Stomach (tissue), 9 donors: ENCODE measurements around the gene LDB2. TPM values are rescaled to one million over a fixed set of nuclear protein-coding genes. Genes with fewer than 3 reads are reported as not detected.

Source experiments
- DNase-seq, 2 donors: peaks; one replicate each; pipeline versions ENCODE4 v3.0.0 to v3.0.0-alpha.2; 2013 to 2019
- H3K27ac ChIP-seq, 5 donors: fragments of 200-600 bp in 4 of 5; sonication (generic) in 4 of 5; one replicate each; pipeline ENCODE4 v1.5.1; 2013 to 2019; ENCODE audit warnings: mild to moderate bottlenecking in 1 of 5, moderate library complexity in 1 of 5
- H3K27me3 ChIP-seq, 3 donors: fragments of 200-600 bp; sonication (generic); one replicate each; pipeline ENCODE4 v1.5.1; 2017 to 2019; ENCODE audit warnings: mixed run types in 1 of 3
- H3K36me3 ChIP-seq, 4 donors: fragments of 200-600 bp; sonication (generic); 1 replicate in 3 of 4; 2 replicates in 1 of 4; pipeline ENCODE4 v1.5.1; 2016 to 2019
- H3K4me1 ChIP-seq, 4 donors: fragments of 200-600 bp; sonication (generic); one replicate each; pipeline ENCODE4 v1.5.1; 2016 to 2019
- H3K4me3 ChIP-seq, 4 donors: fragments of 200-600 bp; sonication (generic) in 3 of 4; one replicate each; pipeline ENCODE4 v1.5.1; 2016 to 2019; ENCODE audit warnings: mild to moderate bottlenecking in 1 of 4
- H3K9me3 ChIP-seq, 4 donors: fragments of 200-600 bp; sonication (generic); one replicate each; pipeline ENCODE4 v1.5.1; 2016 to 2019
- EP300 ChIP-seq: sonication (generic); formaldehyde crosslinking; IDR thresholded peaks from one replicate; pipeline ENCODE4 v1.6.1; 2017; ENCODE audit warnings: antibody characterized with exemption
- POLR2A ChIP-seq, 4 donors: fragments of 450-650 bp; IDR thresholded peaks; one replicate each; pipeline ENCODE4 v1.6.1; 2016; ENCODE audit warnings: antibody characterized with exemption in 4 of 4, control low read depth in 2 of 4, mild to moderate bottlenecking in 1 of 4, moderate library complexity in 1 of 4
- POLR2AphosphoS5 ChIP-seq, 3 donors: sonication (generic); formaldehyde crosslinking; IDR thresholded peaks; one replicate each; pipeline ENCODE4 v1.6.1; 2016; ENCODE audit warnings: antibody characterized with exemption in 3 of 3
- WGBS, 5 donors: extraction: QIAGEN DNeasy Blood & Tissue Kit in 3 of 5; methylation state at CpG; one replicate each; pipeline versions ENCODE4 v1.1.5 to v1.1.7; 2013 to 2018; 5-methylcytosine and 5-hydroxymethylcytosine counted together
- intact Hi-C: fragments of 100-400 bp; cut with DNase I; formaldehyde crosslinking; loops from one replicate; pipeline ENCODE4 v1.15.1; 2023; ENCODE audit warnings: low total_unique reads
- polyA plus RNA-seq, 3 donors: library from polyadenylated mRNA; stranded (reverse); fragments of 200-250 nt; gene quantifications; one replicate each; pipeline ENCODE4 v1.2.3, GENCODE V29; 2013
- total RNA-seq, 5 donors: library from RNA; depleted of rRNA; stranded (reverse); fragments of >200 nt; gene quantifications; one replicate each; pipeline versions ENCODE4 v1.1.0 to v1.2.3, GENCODE V29; 2014 to 2016
- TF ChIP-seq, protein P1 (sequence below), 7 experiments: fragments of 450-650 bp in 4 of 7; fragments of 200-600 bp in 3 of 7; sonication (generic) in 3 of 7; IDR thresholded peaks; one replicate each; pipeline ENCODE4 v1.5.1; 2016 to 2019; ENCODE audit warnings: antibody characterized with exemption in 7 of 7, control low read depth in 2 of 7, mild to moderate bottlenecking in 1 of 7
- donor health status: healthy with polysubstance abuse.
- donor health status: Bipolar disorder and iron deficiency.
- donor health status: healthy.

LDB2 gene
- total and polyA plus RNA-seq, 8 donors, result 6.2 to 63.3 (median 12.8) TPM

DNA sequence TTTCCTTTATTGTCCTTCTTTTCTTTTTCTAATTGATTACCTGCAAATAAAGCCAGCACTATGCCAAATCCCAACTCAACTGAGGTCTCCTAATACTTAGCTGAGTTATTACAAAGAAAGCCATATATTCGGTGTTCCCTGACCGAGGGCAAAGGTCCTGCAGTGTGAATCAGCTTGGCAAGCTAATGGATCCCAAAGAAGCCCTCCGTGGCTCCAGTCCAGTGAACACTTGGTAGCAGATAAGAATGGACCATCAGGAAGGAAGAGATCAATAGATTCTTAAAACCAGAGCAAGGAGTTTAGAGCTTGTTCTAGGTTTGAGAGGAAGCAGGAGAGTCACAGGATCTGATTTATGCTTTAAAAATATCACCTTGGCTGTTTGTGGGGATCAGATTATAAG is 8.5 kb downstream of the LDB2 start:
- intact Hi-C loops, result no loop called here
- 58 to 75% (median 67%) methylated on average over 3 of the region's 3 CpGs for WGBS, 5 donors

DNA sequence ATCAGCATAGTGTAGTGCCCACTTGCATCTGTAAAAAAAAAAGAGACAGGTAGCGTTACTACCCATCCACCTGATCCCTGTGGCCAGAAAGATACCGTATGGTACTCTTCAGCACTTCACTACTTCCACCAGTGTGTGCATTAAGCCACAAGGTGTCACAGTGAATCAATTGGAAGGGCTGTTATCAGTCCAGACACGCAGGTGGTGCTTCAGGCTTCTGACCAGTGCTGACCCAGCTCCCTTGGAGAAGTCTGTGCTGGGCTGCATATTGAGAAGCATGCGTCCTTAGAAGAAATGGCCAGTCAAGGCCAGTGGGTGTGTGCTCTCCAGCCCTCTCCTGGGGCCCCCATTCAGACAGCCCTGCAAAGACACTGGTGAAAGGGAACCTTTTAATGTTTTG is 10.6 kb downstream of the LDB2 start:
- H3K27me3 ChIP-seq, result no peaks in the 10 kb centered on the region
- H3K4me3 ChIP-seq, result no peak overlapping the region
- H3K36me3 ChIP-seq, result peaks cover 0 to 4% (median 0%) of the 10 kb centered on the region in 4 donors
- WGBS, 5 donors, result 79 to 88% (median 86%) methylated on average over 4 of the region's 4 CpGs
- intact Hi-C loops, result no loop called here
- no peak overlapping the region for H3K27ac ChIP-seq
- peaks cover 0 to 3% (median 0%) of the 10 kb centered on the region in 4 donors for H3K4me1 ChIP-seq
- no peaks in the 10 kb centered on the region for H3K9me3 ChIP-seq
- TF ChIP-seq POLR2A (IDR thresholded peaks at IDR 0.05), result no peak
- TF ChIP-seq EP300, result no peak
- no peak for TF ChIP-seq POLR2AphosphoS5 (IDR thresholded peaks at IDR 0.05)
- no peak for DNase-seq

More for the DNA sequence above, 8.5 kb downstream of the LDB2 start:
- H3K27me3 ChIP-seq, result no peaks in the 10 kb centered on the region
- no peak overlapping the region for H3K27ac ChIP-seq
- no peak overlapping the region for H3K4me3 ChIP-seq
- peaks cover 0 to 6% (median 2%) of the 10 kb centered on the region in 4 donors for H3K4me1 ChIP-seq
- no peak for TF ChIP-seq POLR2A (IDR thresholded peaks at IDR 0.05)
- TF ChIP-seq, protein P1, sequence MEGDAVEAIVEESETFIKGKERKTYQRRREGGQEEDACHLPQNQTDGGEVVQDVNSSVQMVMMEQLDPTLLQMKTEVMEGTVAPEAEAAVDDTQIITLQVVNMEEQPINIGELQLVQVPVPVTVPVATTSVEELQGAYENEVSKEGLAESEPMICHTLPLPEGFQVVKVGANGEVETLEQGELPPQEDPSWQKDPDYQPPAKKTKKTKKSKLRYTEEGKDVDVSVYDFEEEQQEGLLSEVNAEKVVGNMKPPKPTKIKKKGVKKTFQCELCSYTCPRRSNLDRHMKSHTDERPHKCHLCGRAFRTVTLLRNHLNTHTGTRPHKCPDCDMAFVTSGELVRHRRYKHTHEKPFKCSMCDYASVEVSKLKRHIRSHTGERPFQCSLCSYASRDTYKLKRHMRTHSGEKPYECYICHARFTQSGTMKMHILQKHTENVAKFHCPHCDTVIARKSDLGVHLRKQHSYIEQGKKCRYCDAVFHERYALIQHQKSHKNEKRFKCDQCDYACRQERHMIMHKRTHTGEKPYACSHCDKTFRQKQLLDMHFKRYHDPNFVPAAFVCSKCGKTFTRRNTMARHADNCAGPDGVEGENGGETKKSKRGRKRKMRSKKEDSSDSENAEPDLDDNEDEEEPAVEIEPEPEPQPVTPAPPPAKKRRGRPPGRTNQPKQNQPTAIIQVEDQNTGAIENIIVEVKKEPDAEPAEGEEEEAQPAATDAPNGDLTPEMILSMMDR (IDR thresholded peaks at IDR 0.05), result no peak
- TF ChIP-seq POLR2AphosphoS5 (IDR thresholded peaks at IDR 0.05), result no peak
- no peak for TF ChIP-seq EP300
- no peak for DNase-seq
- no peaks in the 10 kb centered on the region for H3K9me3 ChIP-seq
- peaks cover 0 to 4% (median 0%) of the 10 kb centered on the region in 4 donors for H3K36me3 ChIP-seq

DNA sequence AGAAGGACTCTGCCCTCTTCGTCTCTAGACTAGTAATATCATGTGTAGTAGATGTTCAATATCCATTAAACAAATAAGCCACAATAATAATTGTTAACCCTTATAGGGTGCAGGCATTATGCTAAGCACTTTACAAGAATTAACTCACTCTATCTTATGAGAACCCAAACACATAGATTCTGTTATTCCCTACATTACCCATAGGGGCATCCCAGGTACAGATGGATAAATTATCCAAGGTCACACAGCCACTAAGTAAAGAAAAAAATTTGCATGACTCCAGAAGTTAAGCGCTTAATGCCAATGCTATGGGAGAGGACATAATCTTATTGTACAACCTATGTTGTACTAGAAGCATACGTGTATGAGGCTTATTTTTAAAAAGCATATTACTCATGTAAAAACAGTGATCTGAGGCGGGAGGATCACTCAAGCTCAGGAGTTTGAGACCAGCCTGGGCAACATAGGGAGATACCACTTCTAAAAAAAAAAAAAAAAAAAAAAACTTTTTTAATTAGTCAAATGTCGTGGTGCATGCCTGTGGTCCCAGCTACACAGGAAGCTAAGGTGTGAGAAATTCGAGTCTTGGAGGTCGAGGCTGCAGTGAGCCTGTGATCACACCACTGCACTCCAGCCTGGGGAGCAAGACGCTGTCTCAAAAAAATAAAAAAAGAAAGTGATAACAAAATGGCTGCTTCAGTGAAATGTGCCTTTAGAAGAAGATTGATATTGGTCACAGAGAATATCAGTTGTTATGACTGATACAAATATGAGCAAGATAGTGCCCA is 13.6 kb downstream of the LDB2 start:
- intact Hi-C loops, result no loop called here
- WGBS, 5 donors, result 86 to 94% (median 90%) methylated on average over 8 of the region's 8 CpGs

DNA sequence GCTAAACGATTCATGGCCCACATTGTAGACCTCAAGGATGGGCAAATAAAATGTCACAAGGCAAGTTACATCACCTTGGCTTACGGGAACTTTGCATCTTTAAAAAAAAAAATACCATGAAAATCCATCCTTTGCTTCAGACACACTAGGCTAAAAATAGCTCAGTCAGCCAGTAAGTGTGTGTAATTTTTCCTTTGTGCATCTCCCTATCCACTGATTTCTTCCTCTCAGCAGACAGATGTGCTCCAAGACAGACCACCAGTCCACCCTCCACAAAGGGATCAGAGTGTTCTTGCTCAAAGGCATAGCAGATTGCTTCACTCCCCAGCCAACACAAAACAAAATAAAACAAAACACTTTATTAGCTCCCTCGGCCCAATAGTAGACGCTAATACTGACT is 14.6 kb downstream of the LDB2 start:
- TF ChIP-seq POLR2AphosphoS5 (IDR thresholded peaks at IDR 0.05) (no peak), EP300 (no peak), POLR2A (IDR thresholded peaks at IDR 0.05) (no peak)
- TF ChIP-seq, protein P1 (IDR thresholded peaks at IDR 0.05), result no peak
- intact Hi-C loops, result no loop called here
- DNase-seq, result no peak
- 87 to 94% (median 89%) methylated on average over 4 of the region's 4 CpGs for WGBS, 5 donors
- Histone ChIP-seq H3K4me3 (no peak overlapping the region), H3K9me3 (no peaks in the 10 kb centered on the region), H3K36me3 (peaks cover 0 to 4% (median 0%) of the 10 kb centered on the region in 4 donors), H3K4me1 (no peaks in the 10 kb centered on the region), H3K27me3 (no peaks in the 10 kb centered on the region), H3K27ac (no peak overlapping the region)

More for the DNA sequence above, 13.6 kb downstream of the LDB2 start:
- DNase-seq, result no peak
- Histone ChIP-seq H3K27ac (no peak overlapping the region), H3K4me3 (no peak overlapping the region), H3K9me3 (no peaks in the 10 kb centered on the region), H3K27me3 (no peaks in the 10 kb centered on the region), H3K36me3 (peaks cover 0 to 4% (median 0%) of the 10 kb centered on the region in 4 donors), H3K4me1 (peaks cover 0 to 3% (median 0%) of the 10 kb centered on the region in 4 donors)
- TF ChIP-seq EP300 (no peak), POLR2AphosphoS5 (IDR thresholded peaks at IDR 0.05) (no peak), POLR2A (IDR thresholded peaks at IDR 0.05) (no peak)
- TF ChIP-seq, protein P1 (IDR thresholded peaks at IDR 0.05), result no peak
